Measurements from ENCODE around the gene HAGH. TPM values are rescaled to one million over a fixed set of nuclear protein-coding genes. Genes with fewer than 3 reads are reported as not detected.

The HAGH gene
- total and polyA plus RNA-seq, 10 of the 15 experiments (the other 5 are each of a cell fraction or from before 2014, with no cell fraction given), result 2.0 to 50.1 (median 22.4) TPM

DNA sequence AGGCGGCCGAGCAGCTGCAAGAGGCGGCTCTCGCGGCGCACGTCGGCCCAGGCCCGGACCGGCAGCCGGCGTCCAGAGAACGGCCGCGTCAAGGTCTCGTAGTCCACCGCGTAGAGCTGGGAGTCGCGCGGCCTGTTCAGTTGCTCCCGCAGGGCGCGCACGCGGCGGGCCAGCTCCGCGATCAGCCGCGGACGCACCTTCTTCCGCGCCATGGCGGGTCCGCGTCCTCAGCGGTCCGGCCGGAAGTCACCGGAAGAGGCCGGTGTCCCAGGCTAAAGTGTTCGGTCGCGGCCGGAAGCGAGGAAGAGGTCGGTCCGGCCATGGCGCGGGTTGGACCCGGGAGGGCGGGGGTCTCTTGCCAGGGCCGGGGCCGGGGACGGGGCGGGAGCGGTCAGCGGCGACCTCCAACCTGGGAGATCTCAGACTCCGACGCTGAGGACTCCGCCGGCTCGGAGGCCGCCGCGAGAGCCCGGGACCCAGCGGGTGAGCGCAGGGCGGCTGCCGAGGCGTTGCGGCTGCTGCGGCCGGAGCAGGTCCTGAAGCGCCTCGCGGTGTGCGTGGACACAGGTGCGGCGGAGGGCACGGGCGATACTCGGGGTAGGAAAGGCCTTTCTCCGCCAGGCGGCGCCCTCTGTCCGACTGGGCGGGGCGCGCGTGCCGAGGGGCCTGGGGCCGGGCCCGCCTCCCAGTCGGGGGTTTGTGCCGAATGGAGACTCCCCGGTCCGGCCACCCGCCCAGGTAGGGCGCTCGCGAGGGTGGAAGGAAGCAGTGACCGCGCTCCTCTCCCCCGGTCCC lies 53.5 kb downstream of the HAGH start, which contains the start of gene MRPS34 (continued):
- TF ChIP-seq PRDM15 (CRISPR knock-in tag; IDR thresholded peaks at IDR 0.05) (no peak), NFYB (IDR thresholded peaks at IDR 0.05; ENCODE audit: insufficient read depth, low read depth, low read length) (no peak), TCF7 (IDR thresholded peaks at IDR 0.05; ENCODE audit: borderline replicate concordance) (no peak), CREM (IDR thresholded peaks at IDR 0.05; ENCODE audit: low read depth) (peak; percentile 55), SPI1 (IDR thresholded peaks at IDR 0.05; ENCODE audit: borderline replicate concordance, insufficient read depth, low read depth, low read length) (no peak), E2F4 (IDR thresholded peaks at IDR 0.05; ENCODE audit: low read depth, low read length) (no peak), SUZ12 (IDR thresholded peaks at IDR 0.05; ENCODE audit: unreplicated experiment) (no peak), RAD21 (IDR thresholded peaks at IDR 0.05; ENCODE audit: insufficient read depth, low read depth, low read length) (peak; percentile 29; the same call in 1 of the 2 replicates), EGR1 (IDR thresholded peaks at IDR 0.05; ENCODE audit: borderline replicate concordance in 1 of 2, low read depth in 2 of 2, low read length in 2 of 2) (peak; percentile 45 to 85; a peak in 2 of 3 replicates), SMARCA5 (IDR thresholded peaks at IDR 0.05) (peak; percentile 99), CREB1 (IDR thresholded peaks at IDR 0.05; ENCODE audit: low read depth) (peak; percentile 55; the same call in 1 of the 2 replicates), NBN (IDR thresholded peaks at IDR 0.05) (peak; percentile 52), YY1 (IDR thresholded peaks at IDR 0.05; ENCODE audit: low read depth, low read length) (peak; percentile 96)
- TF ChIP-seq, protein P1, sequence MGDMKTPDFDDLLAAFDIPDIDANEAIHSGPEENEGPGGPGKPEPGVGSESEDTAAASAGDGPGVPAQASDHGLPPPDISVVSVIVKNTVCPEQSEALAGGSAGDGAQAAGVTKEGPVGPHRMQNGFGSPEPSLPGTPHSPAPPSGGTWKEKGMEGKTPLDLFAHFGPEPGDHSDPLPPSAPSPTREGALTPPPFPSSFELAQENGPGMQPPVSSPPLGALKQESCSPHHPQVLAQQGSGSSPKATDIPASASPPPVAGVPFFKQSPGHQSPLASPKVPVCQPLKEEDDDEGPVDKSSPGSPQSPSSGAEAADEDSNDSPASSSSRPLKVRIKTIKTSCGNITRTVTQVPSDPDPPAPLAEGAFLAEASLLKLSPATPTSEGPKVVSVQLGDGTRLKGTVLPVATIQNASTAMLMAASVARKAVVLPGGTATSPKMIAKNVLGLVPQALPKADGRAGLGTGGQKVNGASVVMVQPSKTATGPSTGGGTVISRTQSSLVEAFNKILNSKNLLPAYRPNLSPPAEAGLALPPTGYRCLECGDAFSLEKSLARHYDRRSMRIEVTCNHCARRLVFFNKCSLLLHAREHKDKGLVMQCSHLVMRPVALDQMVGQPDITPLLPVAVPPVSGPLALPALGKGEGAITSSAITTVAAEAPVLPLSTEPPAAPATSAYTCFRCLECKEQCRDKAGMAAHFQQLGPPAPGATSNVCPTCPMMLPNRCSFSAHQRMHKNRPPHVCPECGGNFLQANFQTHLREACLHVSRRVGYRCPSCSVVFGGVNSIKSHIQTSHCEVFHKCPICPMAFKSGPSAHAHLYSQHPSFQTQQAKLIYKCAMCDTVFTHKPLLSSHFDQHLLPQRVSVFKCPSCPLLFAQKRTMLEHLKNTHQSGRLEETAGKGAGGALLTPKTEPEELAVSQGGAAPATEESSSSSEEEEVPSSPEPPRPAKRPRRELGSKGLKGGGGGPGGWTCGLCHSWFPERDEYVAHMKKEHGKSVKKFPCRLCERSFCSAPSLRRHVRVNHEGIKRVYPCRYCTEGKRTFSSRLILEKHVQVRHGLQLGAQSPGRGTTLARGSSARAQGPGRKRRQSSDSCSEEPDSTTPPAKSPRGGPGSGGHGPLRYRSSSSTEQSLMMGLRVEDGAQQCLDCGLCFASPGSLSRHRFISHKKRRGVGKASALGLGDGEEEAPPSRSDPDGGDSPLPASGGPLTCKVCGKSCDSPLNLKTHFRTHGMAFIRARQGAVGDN (IDR thresholded peaks at IDR 0.05), result peak; percentile 34; the same call in 1 of the 2 replicates
- TF ChIP-seq, protein P2, sequence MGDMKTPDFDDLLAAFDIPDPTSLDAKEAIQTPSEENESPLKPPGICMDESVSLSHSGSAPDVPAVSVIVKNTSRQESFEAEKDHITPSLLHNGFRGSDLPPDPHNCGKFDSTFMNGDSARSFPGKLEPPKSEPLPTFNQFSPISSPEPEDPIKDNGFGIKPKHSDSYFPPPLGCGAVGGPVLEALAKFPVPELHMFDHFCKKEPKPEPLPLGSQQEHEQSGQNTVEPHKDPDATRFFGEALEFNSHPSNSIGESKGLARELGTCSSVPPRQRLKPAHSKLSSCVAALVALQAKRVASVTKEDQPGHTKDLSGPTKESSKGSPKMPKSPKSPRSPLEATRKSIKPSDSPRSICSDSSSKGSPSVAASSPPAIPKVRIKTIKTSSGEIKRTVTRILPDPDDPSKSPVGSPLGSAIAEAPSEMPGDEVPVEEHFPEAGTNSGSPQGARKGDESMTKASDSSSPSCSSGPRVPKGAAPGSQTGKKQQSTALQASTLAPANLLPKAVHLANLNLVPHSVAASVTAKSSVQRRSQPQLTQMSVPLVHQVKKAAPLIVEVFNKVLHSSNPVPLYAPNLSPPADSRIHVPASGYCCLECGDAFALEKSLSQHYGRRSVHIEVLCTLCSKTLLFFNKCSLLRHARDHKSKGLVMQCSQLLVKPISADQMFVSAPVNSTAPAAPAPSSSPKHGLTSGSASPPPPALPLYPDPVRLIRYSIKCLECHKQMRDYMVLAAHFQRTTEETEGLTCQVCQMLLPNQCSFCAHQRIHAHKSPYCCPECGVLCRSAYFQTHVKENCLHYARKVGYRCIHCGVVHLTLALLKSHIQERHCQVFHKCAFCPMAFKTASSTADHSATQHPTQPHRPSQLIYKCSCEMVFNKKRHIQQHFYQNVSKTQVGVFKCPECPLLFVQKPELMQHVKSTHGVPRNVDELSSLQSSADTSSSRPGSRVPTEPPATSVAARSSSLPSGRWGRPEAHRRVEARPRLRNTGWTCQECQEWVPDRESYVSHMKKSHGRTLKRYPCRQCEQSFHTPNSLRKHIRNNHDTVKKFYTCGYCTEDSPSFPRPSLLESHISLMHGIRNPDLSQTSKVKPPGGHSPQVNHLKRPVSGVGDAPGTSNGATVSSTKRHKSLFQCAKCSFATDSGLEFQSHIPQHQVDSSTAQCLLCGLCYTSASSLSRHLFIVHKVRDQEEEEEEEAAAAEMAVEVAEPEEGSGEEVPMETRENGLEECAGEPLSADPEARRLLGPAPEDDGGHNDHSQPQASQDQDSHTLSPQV (IDR thresholded peaks at IDR 0.05), result no peak; the same call in 1 of the 2 replicates
